ENCODE results near the gene MTFR2. TPM values are rescaled to one million over a fixed set of nuclear protein-coding genes. Genes with fewer than 3 reads are reported as not detected.

MTFR2 gene
- 27.4 TPM for polyA plus RNA-seq (2012; ENCODE audit: insufficient read depth, insufficient read length)

DNA sequence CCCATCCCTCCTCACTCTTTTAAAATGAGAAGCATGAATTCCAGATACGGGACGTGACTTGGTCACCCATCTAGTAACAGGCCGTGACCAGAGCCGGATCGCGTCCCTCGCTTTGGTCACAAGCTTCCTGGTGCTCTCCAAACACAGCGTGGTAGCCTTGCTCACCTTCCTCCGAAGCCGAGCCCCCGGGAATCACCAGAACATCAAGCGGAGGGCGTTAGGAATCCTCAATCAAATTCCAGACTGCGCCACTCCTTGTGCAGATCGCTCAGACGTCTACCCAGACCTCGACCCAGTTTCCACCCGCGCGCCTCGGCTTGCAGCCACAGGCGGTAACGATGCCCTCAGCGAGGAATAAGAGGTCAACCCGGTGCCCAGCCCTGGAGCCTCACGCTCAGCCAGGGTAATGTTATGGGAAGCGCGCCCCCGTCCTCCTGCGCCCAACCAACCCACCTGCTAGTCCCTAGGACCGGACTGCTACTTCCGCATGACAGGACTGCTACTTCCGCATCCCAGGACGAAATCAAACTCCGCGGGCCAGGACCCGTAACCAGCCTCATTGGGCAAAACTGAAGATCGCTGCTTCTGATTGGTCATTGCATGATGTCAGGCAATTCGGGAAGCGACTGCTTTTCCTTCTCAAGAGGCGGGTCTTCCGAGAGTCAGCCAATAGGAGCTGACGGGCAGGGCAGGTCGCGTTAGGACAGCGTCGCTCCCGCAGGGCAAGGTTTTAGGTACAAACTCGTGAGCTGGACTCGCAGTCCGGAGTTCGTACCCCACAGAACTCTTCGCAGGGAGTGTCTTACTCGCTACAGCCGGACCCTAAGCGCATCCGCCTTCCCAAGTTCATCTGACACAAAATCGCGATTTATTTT, at the start of gene MTFR2:
Gene MTFR2 (minus strand): TSS at position 501 of the 875 bp plus-strand sequence. CDS start 1,212 bp downstream, outside the sequence.
- H3K4me3 ChIP-seq (ENCODE audit: low read length), result peak within 1 kb of the TSS; percentile 97
- DNase-seq (ENCODE audit: low read depth, low spot score), result peak; percentile 99

DNA sequence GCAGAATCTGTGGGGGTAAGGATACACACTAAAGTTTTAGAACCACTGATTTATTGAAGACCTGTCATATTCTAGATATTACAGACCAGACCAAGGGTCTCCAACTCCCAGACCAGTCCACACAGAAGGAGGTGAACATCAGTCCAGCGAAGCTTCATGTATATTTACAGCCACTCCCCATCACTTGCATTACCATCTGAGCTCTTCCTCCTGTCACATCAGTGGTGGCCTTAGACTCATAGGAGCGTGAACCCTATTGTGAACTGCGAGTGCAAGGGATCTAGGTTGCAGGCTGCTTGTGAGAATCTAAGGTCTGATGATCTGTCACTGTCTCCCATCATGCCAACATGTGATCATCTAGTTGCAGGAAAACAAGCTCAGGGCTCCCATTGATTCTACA, 44.5 kb upstream of the MTFR2 start:
- no peak for DNase-seq (ENCODE audit: low read depth, low spot score)
- no peak overlapping the region for H3K4me3 ChIP-seq (ENCODE audit: low read length)

DNA sequence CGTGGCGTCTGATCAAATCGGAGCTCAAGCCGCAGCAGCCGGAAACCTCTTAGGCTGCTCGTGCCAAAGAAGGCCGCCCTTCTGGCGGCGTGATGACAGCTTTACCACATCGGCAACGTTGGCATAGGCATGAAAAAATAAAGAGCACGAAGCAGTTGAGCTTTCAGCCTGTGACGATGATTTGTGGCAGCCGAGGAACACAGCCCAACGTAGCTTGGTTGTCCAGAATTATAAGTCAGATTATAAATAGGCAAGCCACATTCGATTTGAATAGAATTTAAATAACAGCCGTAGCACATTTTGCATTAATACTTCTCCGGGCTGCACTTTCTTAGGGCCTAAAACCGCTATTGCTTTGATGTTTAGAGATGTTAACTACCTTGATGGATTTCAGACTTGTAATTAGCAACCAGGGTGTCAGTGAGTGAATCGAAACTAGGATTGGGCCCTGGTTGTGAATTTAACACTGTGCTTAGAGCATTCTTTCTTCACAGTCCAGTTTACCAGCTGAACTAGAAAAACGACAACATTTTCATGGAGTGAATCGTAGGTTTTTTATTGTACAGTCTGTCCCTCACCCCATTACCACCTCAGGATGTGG, 40.4 kb upstream of the MTFR2 start:
- peak overlapping the region; percentile 99 for H3K4me3 ChIP-seq (ENCODE audit: low read length)
- DNase-seq (ENCODE audit: low read depth, low spot score), result peak; percentile 92

DNA sequence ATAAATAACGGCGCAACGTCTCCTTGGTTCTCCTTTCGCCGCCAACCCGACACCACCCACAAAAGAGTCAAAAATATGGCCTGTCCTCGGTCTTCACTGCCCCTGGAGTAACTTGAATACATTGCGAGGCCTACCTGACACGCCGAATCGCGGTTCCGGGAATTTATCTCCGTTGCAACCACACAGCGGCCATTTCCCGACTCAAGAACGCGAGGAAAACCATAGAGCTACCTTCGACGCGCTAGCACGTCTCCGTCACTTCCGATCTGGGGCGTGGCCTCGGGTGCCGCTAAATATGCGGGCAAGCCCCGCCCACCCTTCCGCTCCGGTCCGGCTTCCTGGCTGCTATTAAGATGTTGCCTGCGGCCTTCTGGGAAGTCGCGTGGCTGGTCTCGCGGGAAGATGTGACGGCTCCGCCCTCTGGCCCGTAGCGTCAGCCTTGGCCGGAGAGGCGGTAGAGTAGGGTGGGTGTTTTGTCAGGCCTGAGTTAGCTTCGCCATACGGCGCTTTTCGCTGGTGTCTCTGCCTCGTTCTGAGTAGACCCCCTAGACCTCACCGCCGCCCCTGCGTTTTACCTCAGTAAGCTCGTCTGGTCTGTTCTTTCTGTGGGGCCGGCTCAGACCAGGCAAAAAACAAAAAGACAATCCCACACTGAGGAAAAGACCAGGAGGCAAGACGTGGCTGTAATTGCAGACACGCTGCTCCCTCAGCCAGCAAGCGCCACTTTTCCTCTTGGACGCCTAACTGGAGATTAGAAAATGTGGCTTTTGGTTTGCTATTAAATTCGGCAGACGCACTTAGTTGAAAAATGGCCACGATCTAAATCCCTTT, 39.7 kb upstream of the MTFR2 start, which contains the start of gene BCLAF1:
Gene BCLAF1 (minus strand): TSS at position 268 of the 831 bp plus-strand sequence. CDS start 9,980 bp downstream, outside the sequence.
- DNase-seq (ENCODE audit: low read depth, low spot score), result peak; percentile 98
- peak within 1 kb of the TSS; percentile 99 for H3K4me3 ChIP-seq (ENCODE audit: low read length)

DNA sequence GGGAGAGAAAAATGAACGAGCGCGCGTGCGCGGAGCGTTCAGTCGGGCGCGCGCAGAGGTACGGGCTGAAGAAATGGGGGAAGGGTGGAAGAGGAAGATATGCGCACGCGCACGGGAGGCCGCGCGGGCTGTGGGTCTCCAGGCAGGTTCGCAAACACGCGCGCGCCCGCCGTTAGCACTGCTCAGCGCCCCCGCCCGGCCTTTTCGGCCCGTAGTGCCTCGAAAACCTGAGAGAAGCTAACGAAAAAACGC, 39.1 kb upstream of the MTFR2 start:
- peak; percentile 89 for DNase-seq (ENCODE audit: low read depth, low spot score)
- peak overlapping the region; percentile 99 for H3K4me3 ChIP-seq (ENCODE audit: low read length)

DNA sequence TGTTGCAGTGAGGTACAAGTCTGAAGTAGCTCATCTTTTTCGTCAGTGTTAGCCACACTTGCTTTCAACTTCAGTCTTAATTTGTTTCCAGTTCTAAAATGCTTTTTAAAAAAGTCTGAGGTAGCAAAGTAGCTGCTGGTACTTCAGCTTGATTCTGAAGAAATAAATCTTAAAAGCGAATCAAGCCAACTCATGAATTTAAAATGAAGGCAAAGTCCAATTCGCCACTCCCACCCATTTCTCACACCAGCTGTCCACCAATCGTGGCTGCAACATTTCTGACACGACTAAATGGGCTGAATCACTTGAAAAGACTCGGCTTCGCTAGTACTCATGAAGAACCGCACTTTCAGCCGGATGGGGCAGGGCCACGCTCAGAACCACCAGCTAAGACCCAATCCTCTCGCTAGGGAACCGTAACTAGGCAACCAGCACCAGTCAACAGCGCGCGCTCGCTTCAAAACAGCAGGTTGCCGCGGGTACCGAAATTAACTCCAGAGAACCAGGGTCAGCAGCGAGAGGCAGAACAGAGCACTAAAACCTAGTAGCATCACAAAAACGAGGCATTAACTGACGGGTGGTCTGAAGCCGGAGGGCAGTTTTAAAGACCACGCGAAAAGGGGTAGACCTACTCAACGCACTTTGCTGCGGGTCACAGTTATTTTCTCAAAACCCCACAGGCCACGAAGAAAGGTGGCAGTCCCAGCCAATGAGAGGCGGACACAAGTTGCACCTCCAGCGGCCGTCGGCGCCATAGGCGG, 38.6 kb upstream of the MTFR2 start:
- peak; percentile 32 for DNase-seq (ENCODE audit: low read depth, low spot score)
- H3K4me3 ChIP-seq (ENCODE audit: low read length), result peak overlapping the region; percentile 99

DNA sequence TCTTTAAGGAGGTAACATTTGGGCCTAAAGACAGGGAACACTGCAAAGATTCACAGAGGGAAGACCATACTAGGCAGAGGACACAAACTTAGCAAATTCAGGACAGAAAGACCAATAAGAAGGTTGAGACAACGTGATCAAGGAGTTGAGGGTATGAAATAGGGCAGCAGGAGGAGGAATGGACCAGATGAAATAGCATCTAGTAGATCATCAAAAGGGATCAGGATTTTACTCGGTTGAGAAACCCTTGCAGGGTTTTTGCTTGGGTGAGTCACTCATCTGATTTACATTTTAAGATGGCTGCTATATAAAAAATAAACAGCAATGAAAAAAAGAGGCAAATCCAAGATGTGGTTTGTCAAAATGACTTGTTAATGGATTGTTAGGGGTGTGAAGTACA, 34.8 kb upstream of the MTFR2 start:
- no peak overlapping the region for H3K4me3 ChIP-seq (ENCODE audit: low read length)

DNA sequence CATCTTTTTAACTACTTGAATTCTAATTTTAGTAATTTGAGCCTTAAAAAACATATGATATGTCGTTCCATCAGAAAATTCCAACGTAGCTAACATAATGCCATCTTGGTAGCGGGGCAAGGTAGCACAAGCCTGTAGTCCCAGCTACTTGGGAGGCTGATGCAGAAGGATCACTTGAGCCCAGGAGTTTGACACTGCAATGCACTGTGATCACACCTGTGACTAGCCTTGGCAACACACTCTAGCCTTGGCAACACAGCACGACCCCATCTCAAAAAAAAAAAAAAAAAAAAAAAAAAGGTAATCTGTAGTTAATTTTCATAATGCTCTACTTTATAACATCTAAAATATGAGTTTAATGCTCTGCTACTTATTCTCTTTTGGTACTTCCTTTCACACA, 32.8 kb upstream of the MTFR2 start:
- H3K4me3 ChIP-seq (ENCODE audit: low read length), result no peak overlapping the region
- no peak for DNase-seq (ENCODE audit: low read depth, low spot score)

More for the DNA sequence above, 34.8 kb upstream of the MTFR2 start:
- DNase-seq (ENCODE audit: low read depth, low spot score), result no peak

DNA sequence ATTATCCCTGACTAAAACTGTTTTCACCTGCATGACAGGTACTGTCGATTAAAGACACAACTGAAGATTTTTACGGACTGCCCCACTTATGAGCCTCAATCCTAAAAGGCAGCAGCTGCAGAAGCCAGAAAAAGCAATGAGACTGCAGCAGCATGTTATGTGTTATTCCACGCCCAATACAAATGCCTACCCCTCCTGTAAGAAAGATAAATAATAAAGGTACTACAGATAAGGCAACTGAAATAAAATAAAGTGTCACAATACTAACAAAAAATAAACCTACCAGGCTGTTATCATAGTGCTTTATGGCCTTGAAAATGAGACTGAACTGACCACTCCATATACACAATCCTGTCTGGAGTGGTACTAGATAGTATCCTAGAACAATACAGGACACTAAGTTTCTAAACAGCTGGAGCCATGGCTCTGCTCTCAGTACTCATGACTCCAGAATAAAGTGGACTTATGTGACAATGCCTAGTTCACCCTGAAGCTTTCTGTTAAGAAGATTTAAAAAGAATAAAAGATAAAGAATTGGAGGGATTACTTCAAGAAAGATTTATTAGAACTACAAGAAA, 30.0 kb upstream of the MTFR2 start:
- H3K4me3 ChIP-seq (ENCODE audit: low read length), result no peak overlapping the region
- no peak for DNase-seq (ENCODE audit: low read depth, low spot score)

DNA sequence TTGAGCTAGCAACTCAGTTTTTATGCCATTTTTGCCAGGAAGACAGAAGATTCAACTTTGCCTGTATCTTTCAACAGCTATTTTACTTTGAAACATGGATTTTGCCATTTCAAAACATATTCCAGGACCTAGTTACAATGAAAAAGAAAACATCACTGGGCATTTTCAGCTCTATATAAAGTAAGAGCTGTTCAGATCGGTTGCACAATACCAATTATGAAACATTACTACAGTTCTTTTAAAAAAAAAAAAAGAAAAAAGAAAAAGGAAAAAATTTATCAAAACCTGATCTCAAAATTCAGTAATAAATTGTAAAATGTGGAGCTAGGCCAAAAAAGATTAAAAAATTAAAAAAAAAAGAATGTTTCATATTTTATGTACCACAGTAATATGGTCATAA, 24.0 kb upstream of the MTFR2 start:
- DNase-seq (ENCODE audit: low read depth, low spot score), result no peak
- H3K4me3 ChIP-seq (ENCODE audit: low read length), result no peak overlapping the region

DNA sequence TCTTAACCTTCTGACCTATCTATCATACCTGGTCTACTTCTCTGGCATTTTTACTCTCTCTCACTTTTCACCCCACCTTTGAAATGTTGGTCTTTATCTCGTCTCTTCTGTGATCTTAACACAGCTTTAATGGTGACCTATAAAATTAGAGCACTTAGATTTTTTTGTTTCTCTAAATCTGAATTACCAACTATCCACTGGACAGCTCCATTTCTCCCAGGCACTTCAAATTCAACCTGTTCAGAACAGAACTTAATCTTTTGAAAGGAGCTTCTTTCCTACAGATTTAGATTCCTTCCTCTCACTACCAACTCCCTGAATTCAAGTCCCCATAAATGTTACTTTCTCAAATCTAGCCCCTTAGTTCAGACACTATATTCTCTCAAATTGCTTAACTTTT, 15.0 kb upstream of the MTFR2 start:
- H3K4me3 ChIP-seq (ENCODE audit: low read length), result no peak overlapping the region

DNA sequence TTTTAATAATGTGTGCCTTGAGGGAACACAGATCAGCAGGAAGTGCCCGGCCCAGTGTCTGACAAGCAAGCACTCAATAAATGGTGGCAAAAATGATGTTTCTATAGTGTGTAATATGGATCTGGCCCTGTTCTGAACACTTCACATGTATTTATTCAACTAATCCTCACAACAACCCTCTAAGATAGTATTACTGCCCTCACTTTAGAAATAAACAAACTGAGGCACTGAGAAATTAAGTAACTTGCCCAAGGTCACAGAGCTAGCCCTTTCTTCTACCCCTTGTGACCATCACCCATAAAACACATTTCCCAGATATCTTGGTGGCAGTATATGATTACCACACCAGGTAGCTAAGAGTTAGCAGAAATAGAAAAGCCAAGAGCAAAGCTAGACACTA, 12.8 kb upstream of the MTFR2 start:
- no peak for DNase-seq (ENCODE audit: low read depth, low spot score)
- no peak overlapping the region for H3K4me3 ChIP-seq (ENCODE audit: low read length)

More for the DNA sequence above, 15.0 kb upstream of the MTFR2 start:
- DNase-seq (ENCODE audit: low read depth, low spot score), result no peak

DNA sequence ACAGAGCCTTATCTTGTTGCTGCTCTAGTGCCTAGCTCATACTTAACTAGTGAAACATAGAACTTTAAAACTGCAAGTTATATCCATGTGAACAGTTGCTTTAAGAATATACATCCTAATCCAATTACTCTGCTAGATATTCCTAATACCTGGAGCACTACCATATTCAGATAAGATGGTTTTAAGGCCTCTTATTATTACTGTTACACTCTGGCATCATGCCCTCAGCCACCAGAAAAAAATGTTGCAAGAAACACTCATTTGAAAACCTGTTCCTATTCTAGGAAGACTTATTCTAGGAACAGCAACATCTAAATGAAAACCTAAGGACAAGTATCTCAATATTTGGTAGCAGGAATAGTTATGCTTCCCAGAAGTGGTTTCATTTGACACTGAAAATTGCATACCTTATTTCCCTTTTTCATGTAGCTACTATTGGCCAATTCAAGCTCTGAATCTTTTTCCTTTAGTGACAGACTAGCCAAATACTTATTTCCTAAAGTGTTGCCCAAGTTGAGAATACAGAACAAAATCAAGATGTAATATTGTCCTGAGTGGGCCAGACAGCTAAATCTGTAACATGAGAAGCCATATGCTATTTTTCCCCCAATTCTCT, 4.8 kb upstream of the MTFR2 start:
- H3K4me3 ChIP-seq (ENCODE audit: low read length), result no peak overlapping the region
- no peak for DNase-seq (ENCODE audit: low read depth, low spot score)

DNA sequence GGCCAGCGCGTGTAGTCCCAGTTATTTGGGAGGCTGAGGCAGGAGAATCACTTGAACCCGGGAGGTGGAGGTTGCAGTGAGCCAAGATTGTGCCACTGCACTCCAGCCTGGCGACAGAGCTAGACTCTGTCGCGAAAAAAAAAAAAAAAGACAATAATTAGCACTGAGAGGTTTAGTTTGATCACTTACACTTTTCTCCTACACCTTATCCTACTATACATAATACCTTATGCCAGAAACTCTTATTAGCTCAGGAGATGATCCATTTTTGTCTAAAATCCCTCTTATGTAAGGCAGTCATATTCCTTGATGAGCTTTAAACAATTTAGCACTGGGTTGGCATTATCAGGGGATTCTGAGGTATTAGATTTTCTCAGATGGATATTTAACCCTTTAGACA, 3.6 kb upstream of the MTFR2 start:
- no peak for DNase-seq (ENCODE audit: low read depth, low spot score)
- H3K4me3 ChIP-seq (ENCODE audit: low read length), result no peak overlapping the region

DNA sequence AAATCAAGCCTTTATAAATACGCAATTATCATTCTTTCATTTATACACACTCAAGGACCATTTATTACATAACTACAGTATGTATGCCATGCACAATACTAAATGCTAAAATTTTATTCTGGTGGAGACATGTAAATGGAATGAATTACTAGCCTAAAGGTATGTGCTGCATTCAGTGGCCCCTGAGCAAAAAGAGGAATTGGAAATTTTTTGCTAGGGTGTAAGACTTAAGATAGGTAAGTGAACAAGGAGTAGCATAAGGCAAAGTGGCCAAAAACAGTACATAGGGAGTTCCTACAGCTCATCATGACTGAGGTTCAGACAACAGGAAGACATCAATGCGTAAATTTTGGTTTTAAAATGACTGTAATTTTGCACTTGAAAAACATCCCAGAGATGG, 2.3 kb upstream of the MTFR2 start:
- no peak for DNase-seq (ENCODE audit: low read depth, low spot score)
- H3K4me3 ChIP-seq (ENCODE audit: low read length), result no peak overlapping the region

DNA sequence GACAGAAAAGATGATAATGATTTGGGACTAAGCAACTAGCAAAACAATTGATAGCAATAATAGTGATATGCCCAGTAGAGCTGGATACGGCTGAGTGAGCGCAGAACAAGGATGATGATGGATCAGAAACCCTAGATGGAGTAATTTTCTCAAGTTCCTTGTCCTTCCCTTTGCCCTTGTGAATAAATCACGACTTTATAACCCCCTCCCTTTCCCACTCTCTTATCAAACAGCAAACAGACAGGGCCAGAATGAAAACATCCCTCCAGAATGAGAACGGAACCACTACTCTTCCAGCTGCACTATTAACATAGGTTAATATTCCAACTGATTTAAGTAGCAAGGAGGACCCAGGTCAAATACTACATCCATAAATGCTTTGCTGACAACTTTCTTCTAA, 1.3 kb upstream of the MTFR2 start:
- no peak overlapping the region for H3K4me3 ChIP-seq (ENCODE audit: low read length)
- no peak for DNase-seq (ENCODE audit: low read depth, low spot score)

DNA sequence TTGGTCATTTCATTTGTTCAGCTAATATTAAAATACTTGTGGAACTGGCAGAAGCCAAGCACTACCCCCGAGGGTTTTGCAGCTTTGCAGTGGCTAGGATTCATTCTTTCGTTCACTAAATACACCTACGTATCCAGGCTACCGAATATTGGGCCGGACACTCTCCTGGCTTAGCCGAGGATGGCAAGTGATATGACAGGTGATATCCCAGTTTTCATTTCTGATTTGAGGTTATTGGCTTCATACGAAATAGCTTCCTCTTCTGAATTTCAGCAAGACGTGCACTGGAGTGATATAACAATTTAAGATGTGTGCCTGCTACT, 536 bp upstream of the MTFR2 start:
- no peak for DNase-seq (ENCODE audit: low read depth, low spot score)
- H3K4me3 ChIP-seq (ENCODE audit: low read length), result peak overlapping the region; percentile 97

DNA sequence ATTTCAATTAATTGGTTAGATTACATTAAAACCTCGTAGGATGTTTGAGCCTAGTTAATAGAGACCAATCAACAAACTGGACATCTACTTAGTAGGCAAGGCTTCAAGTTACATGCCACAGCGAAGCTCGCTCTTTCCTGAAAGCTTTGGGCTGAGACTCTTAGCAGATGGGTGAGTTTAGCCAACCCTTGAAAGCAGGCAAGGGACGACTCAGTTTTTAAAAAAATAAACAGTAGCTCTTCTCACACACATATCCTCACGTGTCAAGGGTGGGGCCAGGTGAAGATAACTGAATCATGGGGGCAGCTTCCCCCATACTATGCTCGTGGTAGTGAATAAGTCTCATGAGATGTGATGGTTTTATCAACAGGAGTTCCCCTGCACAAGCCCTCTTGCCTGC, 775 bp downstream of the MTFR2 start:
- no peak for DNase-seq (ENCODE audit: low read depth, low spot score)
- peak overlapping the region; percentile 97 for H3K4me3 ChIP-seq (ENCODE audit: low read length)

Data from Jurkat, Clone E6-1 (cell line).